OCI-LY3 (cell line): ENCODE measurements around the gene LRRC8C.

Experiments used
- EZH2phosphoT487 ChIP-seq: fragments of 200-600 bp; shearing (Covaris generic); IDR thresholded peaks from 2 replicates; pipeline ENCODE4 v1.6.1; 2018; ENCODE audit warnings: antibody characterized with exemption, mixed run types, low read depth
- TF ChIP-seq, protein P1 (sequence below): fragments of 200-600, 300-600 bp; sonication (generic); IDR thresholded peaks from 2 replicates; pipeline ENCODE4 v1.5.1; 2014; ENCODE audit warnings: antibody characterized with exemption, low read length, low read depth

DNA sequence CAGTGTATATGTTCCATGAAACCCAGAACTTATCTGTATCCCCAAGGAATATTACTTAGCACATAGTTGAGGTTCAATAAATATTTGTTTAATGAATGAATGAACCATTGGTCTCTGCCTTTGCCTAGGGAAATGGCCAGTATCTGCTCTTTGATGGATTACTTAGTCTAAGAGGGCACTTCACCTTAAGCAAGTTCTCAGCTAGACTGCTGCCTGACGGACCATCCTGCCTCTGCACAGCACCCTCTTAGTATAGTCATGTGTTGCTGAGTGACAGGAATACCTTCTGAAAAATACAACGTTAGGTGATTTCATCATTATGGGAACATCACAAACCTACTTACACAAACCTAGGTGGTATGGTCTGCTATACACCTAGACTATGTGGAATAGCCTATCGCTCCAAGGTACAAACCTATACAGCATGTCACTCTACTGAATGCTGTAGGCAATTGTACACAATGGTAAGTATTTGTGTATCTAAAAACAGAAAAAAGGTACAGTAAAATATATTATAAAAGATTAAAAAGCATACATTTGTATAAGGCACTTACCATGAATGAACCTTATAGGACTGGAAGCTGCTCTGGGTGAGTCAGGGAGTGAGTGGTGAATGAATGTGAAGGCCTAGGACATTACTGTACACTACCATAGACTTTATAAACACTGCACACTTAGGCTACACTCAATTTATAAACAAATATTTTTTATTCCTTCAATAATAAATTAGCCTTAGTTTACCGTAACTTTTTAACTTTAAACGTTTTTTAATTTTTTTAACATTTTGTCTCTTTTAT lies 104.2 kb downstream of the LRRC8C start:
- TF ChIP-seq, protein P1, sequence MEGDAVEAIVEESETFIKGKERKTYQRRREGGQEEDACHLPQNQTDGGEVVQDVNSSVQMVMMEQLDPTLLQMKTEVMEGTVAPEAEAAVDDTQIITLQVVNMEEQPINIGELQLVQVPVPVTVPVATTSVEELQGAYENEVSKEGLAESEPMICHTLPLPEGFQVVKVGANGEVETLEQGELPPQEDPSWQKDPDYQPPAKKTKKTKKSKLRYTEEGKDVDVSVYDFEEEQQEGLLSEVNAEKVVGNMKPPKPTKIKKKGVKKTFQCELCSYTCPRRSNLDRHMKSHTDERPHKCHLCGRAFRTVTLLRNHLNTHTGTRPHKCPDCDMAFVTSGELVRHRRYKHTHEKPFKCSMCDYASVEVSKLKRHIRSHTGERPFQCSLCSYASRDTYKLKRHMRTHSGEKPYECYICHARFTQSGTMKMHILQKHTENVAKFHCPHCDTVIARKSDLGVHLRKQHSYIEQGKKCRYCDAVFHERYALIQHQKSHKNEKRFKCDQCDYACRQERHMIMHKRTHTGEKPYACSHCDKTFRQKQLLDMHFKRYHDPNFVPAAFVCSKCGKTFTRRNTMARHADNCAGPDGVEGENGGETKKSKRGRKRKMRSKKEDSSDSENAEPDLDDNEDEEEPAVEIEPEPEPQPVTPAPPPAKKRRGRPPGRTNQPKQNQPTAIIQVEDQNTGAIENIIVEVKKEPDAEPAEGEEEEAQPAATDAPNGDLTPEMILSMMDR: no peak
- no peak for TF ChIP-seq EZH2phosphoT487
